NCI-H128 (cell line): Measurements from ENCODE around the gene ATP1B4.
"Not testable (repeated sequence)": the region's sequence is repeated elsewhere in the genome, so short reads cannot be mapped to it uniquely, and the experiment has no call there.

Source experiments
- DNase-seq: peaks from one replicate; lab custom pipeline; 2025; ENCODE audit not compliant: unreplicated experiment; lab: John Stamatoyannopoulos, UW

The ATP1B4 gene

GRCh38 chrX:120361764-120362305 is at the start of gene ATP1B4:
Gene ATP1B4 (plus strand): TSS chrX:120362089. CDS start chrX:120362169, 80 bp downstream.
- no peak for DNase-seq

DNA sequence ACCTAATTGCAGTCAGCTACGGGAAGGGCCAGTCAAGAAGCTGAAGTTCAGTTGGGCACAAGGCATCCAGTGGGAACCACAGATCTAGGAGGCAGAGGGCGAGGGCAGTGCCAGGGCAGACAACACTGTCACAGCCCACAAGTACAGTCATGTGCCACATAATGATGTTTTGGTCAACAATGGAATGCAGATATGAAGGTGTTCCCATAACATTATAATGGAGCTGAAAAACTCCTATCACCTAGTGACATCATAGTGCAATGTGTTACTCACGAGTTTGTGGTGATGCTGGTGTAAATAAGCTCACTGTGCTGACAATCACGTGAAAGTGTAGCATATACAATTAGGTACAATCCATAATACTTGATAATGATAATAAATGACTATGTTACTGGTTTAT is 46.1 kb upstream of the ATP1B4 start:
- no peak for DNase-seq

DNA sequence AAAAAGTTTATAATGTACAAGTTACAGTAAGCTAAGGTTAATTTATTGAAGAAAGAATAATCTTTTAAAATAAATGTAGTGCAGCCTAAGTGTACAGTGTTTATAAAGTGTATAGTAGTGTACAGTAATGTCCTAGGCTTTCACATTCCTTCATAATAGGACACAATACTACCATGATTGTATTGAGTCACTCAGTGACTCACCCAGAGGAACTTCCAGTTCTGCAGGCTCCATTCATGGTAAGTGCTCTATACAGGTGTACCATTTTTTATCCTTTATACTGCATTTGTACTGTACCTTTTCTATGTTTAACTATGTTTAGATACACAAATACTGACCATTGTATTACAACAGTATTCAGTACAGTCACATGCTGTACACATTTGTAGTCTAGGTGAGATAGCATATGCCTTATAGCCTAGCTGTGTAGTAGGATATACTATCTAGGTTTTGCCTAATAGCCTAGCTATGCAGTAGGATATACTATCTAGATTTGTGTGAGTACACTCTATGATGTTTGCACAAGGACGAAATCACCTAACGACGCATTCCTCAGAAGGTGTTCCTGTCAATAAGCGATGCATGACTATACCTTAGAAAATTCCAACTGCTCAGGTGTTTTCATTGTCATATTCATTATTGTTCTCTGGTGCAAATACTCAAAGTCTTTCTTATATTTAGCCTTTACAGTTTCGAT is 45.2 kb upstream of the ATP1B4 start:
- no peak for DNase-seq

DNA sequence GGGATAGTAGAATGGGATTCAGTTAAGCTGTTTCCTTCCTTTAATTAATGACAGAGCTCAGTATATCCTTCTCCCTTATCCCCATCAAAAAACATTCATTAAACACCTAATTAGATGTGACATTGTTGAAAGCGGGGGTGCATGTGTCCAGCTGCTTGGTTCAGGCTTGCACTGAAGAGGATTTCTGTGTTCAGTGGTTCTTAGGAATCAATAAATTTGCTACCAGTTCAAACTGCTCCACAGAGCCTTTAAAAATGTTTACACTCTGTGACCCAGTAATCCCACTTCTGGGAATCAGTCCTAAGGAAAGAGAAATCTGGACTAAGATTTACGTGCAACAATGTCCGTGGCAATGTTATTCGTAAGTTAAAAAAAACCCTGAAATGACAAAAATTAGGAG is 43.5 kb upstream of the ATP1B4 start:
- DNase-seq: no peak

- DNase-seq: no peak
These were observed 40.2 kb upstream of the ATP1B4 start for GRCh38 chrX:120321520-120322281.

DNA sequence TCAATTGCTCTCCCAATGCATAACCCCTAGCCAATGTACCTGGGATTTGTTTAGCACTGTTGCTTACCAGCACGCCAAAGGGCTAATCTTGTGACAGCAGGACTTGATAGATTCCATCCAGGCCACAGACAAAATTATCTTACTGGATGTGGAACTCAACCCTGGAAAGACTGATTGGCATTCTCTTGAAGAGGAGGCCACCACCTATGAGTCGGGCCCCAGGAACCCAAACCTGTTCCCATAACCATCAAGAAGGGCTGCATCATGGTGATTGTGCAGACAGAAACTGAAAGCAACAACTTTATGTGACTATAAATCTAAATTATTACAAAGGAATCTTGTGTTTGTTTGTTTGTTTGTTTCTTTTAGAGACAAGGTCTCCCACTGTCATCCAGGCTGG is 30.8 kb upstream of the ATP1B4 start:
- DNase-seq: no peak

DNA sequence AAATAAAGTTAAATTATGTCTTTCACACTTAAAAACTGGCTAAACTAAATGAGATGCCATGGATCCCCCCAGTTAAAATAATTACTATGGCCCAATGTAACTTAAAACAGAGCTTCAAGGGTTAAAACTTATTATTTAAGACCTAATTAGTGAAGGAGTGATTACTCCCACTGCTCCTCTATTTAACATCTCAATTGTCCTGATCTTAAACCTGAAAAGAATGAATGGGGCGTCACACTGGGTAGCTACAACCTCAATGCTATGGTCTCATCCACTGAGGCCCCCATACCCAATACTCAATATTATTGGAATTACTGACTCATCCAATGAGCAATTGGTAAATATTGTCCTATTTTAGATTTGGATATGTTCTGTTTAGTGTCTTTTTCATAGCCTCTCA is 29.5 kb upstream of the ATP1B4 start:
- no peak for DNase-seq

GRCh38 chrX:120334151-120334550 is 27.7 kb upstream of the ATP1B4 start:
- no peak for DNase-seq

DNA sequence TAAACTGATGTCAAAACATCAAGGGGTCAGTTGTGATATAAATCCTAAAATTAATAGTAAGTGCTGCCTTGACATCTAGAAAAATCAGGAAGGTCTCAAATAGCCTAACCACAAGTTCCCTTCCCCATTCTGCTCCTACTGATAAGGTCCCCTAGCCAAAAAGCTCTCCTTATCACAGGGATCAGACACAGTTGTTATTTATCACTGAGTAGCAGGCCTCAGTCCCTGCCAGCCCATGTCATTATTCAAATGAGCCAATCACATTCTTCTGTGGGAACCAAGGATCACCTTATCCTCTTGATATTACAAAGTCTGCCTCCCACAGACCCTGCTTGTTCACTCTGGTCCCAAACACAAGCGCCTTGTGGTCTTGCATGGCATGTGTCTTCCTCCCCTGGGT is 27.3 kb upstream of the ATP1B4 start:
- DNase-seq: no peak

- no peak for DNase-seq
These were observed 26.6 kb upstream of the ATP1B4 start for GRCh38 chrX:120335289-120335688.

DNA sequence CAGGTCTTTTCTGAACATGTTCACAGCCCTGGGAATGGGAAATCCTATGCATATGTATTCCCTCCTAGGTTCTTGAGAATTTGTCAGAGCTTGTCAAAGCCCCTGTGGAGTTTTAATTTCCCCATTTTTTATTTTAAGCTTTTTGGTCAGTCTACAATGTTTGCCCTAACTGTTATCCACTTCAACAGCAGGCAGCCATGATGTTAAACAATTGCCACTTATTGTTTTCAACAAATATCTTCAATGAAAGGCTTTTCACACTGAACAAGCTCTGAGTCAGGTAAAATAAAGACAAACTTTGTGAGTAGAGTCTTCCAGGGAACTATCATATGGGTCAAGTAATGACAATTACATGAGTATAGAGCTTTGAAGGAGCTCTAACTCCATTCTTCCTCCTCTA is 25.0 kb upstream of the ATP1B4 start:
- DNase-seq: no peak

DNA sequence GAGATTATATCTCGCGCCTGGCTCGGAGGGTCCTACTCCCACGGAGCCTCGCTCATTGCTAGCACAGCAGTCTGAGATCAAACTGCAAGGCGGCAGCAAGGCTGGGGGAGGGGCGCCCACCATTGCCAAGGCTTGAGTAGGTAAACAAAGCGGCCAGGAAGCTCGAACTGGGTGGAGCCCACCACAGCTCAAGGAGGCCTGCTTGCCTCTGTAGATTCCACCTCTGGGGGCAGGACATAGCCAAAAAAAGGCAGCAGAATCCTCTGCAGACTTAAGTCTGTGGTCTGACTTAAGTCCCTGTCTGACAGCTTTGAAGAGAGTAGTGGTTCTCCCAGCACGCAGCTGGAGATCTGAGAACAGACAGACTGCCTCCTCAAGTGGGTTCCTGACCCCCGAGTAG is 17.3 kb upstream of the ATP1B4 start:
- DNase-seq: not testable (repeated sequence)

DNA sequence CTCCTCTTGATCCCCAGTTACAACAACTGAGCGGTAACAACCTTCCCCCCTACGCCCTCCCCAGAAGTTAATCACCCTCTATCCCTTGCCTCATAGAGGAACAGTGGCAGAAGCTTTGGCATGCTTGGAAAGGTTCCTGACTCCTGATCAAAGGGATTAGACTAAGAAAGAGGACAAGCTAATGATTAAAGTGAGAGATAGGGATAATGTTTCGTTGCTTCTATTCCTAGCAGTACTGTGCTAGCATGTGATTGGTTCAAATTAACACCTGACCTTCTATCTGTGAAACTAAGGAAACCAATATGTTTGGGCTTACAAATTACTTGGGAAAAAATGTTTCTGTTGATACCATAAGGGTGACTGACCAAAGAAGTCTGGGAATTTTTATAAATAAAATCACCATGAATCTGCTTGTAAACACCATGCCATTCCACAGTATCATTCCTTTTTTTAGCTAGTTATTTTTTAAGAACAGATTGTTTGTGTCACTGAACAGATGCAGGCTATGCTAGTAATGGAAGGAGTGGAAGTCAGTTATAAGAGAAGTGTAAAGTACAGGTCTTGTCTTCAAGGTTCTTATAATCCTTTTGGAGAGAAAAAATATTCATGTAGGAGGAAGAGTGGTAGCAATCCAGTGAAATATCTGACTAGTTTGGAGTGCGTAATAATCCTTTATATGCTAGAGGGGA is 11.3 kb upstream of the ATP1B4 start:
- DNase-seq: no peak

GRCh38 chrX:120356084-120356483 is 5.8 kb upstream of the ATP1B4 start:
- no peak for DNase-seq

DNA sequence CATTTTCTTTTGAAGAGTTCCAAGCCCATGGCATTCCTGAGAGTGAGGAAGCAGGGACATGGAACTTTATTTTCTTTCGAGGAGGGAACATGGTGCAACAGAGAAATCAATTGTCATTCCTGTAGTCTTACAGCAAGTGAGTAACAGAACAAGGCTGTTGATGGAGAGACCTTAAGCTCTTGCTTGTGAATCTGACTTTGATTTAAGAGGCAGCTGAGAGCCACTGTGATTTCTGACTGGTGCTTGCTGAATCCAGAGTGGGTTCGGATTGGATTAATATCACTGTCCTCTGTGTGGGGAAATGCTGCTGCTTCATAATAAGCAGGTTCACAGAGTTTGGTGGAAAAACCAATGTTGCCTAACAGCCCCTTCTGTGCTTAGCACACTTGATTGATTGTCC is 4.7 kb upstream of the ATP1B4 start:
- DNase-seq: no peak

DNA sequence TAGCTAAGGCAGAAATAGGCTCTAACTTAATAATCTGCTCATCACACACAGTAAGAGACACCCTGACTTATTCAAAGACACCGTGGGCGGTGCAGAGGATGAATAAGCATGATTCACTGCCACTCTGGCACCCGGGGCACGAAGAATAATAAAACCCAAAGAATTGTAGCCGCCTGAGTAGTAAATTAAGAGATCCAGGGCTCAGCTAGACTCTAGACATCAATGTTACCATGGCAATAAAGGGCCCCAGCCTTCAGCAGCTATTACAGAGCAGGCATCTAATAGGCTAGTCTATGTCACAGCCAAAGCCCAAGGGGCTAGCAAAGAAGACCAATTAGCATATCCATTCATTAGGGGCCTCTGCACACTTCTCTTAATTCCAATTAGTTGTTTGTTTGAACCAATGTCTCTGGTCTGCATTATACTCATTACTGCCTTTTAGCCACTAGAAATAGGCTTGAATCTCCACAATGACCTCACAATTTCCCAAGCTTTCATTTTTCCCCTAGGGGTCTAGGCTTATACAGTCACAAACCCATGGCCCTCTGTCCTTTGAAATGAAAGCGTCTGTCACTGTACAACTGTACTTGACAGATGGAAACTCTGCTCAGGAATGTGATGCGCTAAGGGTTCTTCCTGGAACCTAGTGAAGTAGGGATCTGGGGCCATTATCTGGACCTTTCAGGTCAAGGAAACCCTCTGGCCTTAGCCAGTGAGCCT is 3.0 kb upstream of the ATP1B4 start:
- no peak for DNase-seq

DNA sequence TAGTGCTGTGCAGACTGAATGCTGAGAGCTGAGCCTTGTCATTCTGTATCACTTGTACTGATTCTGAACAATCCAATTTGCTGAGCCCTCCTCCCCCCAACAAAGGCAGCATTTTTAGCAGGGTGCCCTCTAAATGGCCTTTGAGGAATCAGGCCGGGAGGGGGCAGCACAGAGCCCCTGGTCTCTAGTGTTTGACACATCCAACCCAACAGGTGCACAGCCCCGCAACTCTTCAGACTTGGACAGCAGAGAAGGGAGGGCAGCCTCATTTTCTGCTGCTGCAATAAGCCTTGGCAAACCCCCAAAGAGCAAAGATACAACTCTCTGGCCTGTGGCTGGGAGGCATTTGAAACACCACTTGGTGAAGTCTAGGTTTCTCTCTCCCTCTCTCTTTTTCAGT is 3.4 kb downstream of the ATP1B4 start:
- no peak for DNase-seq

- no peak for DNase-seq
These were observed 4.1 kb downstream of the ATP1B4 start for GRCh38 chrX:120365968-120366367.

DNA sequence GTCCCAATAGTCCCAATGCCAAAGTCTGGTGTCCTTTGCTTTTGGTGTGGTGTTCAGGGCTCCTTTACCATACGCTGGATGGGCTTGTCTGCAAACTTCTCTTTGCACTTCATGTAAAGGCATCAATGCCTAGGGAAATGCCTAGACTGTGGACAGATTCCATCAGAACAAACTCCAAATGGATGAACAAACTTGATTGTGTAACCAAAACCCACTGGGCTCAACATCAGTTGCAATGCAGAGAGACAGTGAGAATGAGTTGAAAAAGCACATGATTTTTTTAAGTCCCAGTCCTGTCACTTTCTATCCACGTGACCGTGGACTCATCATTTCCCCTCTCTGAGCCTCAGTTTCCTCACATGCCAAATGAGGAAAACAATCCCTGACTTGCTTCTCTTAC is 4.9 kb downstream of the ATP1B4 start:
- no peak for DNase-seq

- no peak for DNase-seq
These were observed 5.7 kb downstream of the ATP1B4 start for GRCh38 chrX:120367402-120368109.
